GM12874 (cell line): Measurements from ENCODE around the gene DPP7.

Experiments
- CTCF ChIP-seq: IDR thresholded peaks from 2 replicates; pipeline ENCODE4 v1.5.1; 2011; ENCODE audit warnings: low read depth, mild to moderate bottlenecking, control low read depth, low read length, moderate library complexity; ENCODE audit not compliant: insufficient read depth

The DPP7 gene

GRCh38 chr9:137097761-137098462 is 16.6 kb downstream of the DPP7 start:
- TF ChIP-seq CTCF = no peak

GRCh38 chr9:137096785-137097546 is 17.6 kb downstream of the DPP7 start:
- TF ChIP-seq CTCF = no peak

GRCh38 chr9:137095664-137096517 is 18.6 kb downstream of the DPP7 start:
- peak; percentile 56 for TF ChIP-seq CTCF

GRCh38 chr9:137089232-137089947 is 25.1 kb downstream of the DPP7 start:
- TF ChIP-seq CTCF = no peak

- TF ChIP-seq CTCF = no peak
Measured at GRCh38 chr9:137088121-137088520, 26.4 kb downstream of the DPP7 start.

- no peak for TF ChIP-seq CTCF
Measured at GRCh38 chr9:137087409-137087925, 27.1 kb downstream of the DPP7 start.
